Measurements from ENCODE around the gene E2F4.

E2F4 gene

DNA sequence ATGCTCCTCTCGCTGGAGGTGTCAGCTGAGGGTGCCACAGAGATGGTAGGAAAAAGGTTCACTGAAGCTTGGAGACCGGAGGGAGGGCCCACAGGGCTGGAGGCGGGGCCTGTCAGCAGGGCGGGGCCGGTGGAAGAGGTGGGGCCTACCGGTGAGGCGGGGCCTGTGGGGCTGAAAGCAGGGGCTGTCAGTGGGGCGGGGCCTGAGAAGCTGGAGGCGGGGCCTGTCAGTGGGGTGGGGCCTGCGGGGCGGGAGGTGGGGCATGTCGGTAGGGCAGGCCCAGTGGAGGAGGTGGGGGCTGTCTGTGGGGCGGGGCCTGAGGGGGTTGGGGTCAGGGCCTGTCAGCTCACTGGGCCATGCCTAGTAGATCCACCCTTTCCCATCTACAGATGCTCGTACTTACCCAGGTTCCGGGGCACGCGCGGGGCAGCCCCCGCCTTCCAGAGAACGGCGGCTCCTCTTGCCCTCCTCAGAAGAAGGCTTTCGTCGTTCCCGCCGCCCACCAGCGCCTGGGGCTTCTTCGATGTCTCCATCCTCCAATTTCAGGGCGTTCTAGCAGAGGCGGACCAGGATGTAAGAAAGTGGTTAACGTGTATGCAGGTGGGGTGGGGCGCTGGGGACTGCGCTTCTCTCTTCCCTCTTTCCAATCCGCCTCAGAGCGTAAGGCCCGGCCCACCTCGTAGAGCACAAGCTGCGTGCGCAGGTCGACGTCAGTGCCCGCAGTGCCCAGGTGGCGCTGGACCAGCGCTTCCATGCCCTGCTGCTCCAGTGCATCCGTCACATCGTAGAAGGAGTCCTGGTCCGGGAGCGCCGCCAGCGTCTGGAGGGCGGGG lies 44.8 kb downstream of the E2F4 start:
- peak; percentile 36 for DNase-seq
- Histone ChIP-seq H2AFZ (ENCODE audit: low read length) (no peak overlapping the region), H3K4me1 (ENCODE audit: low read length) (no peaks in the 10 kb centered on the region), H3K9ac (ENCODE audit: low read length) (no peak overlapping the region), H3K27ac (ENCODE audit: low read length) (no peak overlapping the region), H3K9me3 (replicated peaks; ENCODE audit: insufficient read depth, low read length) (no peaks in the 10 kb centered on the region), H3K4me3 (ENCODE audit: low read length) (no peak overlapping the region), H3K4me2 (ENCODE audit: low read depth, low read length) (no peak overlapping the region), H4K20me1 (ENCODE audit: insufficient read depth, low read length) (no peaks in the 10 kb centered on the region), H3K36me3 (replicated peaks; ENCODE audit: insufficient read depth, low read length) (peaks cover 4% of the 10 kb centered on the region; the same call in 1 of the 2 replicates), H3K9me2 (replicated peaks; ENCODE audit: insufficient read depth, low read length) (no peaks in the 10 kb centered on the region), H3K79me2 (ENCODE audit: low read length) (peaks cover 25% of the 10 kb centered on the region), H3K27me3 (replicated peaks; ENCODE audit: insufficient read depth, low read length) (no peaks in the 10 kb centered on the region), H3F3A (ENCODE audit: insufficient read depth, low read length) (no peaks in the 10 kb centered on the region; the same call in 1 of the 2 replicates)
- TF ChIP-seq EZH2 (optimal IDR thresholded peaks at IDR 0.05; ENCODE audit: low read depth, low read length) (no peak), EZH2phosphoT487 (IDR thresholded peaks at IDR 0.05; ENCODE audit: low read length) (no peak)
- TF ChIP-seq, protein P1, sequence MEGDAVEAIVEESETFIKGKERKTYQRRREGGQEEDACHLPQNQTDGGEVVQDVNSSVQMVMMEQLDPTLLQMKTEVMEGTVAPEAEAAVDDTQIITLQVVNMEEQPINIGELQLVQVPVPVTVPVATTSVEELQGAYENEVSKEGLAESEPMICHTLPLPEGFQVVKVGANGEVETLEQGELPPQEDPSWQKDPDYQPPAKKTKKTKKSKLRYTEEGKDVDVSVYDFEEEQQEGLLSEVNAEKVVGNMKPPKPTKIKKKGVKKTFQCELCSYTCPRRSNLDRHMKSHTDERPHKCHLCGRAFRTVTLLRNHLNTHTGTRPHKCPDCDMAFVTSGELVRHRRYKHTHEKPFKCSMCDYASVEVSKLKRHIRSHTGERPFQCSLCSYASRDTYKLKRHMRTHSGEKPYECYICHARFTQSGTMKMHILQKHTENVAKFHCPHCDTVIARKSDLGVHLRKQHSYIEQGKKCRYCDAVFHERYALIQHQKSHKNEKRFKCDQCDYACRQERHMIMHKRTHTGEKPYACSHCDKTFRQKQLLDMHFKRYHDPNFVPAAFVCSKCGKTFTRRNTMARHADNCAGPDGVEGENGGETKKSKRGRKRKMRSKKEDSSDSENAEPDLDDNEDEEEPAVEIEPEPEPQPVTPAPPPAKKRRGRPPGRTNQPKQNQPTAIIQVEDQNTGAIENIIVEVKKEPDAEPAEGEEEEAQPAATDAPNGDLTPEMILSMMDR (IDR thresholded peaks at IDR 0.05; ENCODE audit: low read length) = no peak

DNA sequence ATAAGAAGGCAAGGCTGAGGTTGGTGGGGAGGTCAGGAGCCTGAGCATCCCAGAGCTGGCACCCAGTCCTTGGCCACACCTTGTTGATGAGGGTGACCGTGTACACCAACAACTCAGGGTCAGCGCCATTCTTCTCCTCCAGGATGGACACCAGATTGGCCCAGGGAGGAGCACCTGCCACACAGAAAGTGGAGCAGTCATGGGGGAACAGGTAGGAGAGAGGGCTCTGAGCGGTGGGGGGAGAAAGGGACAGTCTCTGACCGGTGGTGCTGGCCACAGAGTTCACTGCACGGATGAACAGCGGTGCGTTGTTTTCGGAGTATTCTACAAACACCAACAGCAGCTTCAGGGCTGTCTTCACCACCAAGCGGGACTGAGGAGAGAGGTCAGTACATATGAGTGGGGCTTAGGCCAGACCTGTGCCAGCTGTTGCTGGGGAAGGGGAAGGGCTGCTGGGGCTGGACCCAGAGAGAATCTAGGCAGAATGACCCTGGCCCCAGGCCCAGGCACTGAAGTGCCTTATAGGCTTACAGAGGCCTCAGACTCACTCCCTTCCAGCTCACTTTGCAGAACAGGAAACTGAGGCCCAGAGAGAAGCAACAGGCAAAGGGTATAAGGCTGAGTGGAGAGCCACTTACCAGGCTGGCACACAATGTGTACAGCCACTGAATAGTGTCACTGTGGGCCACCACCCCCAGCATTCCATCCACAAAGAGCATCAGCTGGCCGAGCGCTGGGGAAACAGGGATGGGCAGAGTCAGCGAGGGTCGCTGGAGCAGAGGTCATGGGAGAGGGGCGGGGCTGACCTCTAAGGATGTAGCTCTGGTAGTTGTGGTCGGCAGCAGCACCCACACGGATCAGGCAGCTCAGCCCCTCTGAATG lies 45.7 kb downstream of the E2F4 start:
- Histone ChIP-seq H3K4me3 (ENCODE audit: low read length) (no peak overlapping the region), H3K9me2 (replicated peaks; ENCODE audit: insufficient read depth, low read length) (no peaks in the 10 kb centered on the region), H3K36me3 (replicated peaks; ENCODE audit: insufficient read depth, low read length) (peaks cover 4% of the 10 kb centered on the region; the same call in 1 of the 2 replicates), H3K79me2 (ENCODE audit: low read length) (peaks cover 33% of the 10 kb centered on the region), H4K20me1 (ENCODE audit: insufficient read depth, low read length) (no peaks in the 10 kb centered on the region), H3K4me1 (ENCODE audit: low read length) (no peaks in the 10 kb centered on the region; the same call in 1 of the 2 replicates), H3F3A (ENCODE audit: insufficient read depth, low read length) (no peaks in the 10 kb centered on the region; the same call in 1 of the 2 replicates), H3K9ac (ENCODE audit: low read length) (no peak overlapping the region), H3K27ac (ENCODE audit: low read length) (no peak overlapping the region), H3K9me3 (replicated peaks; ENCODE audit: insufficient read depth, low read length) (no peaks in the 10 kb centered on the region), H3K27me3 (replicated peaks; ENCODE audit: insufficient read depth, low read length) (no peaks in the 10 kb centered on the region), H3K4me2 (ENCODE audit: low read depth, low read length) (no peak overlapping the region), H2AFZ (ENCODE audit: low read length) (no peak overlapping the region)
- TF ChIP-seq EZH2phosphoT487 (IDR thresholded peaks at IDR 0.05; ENCODE audit: low read length) (no peak), EZH2 (optimal IDR thresholded peaks at IDR 0.05; ENCODE audit: low read depth, low read length) (no peak)
- DNase-seq = no peak

DNA sequence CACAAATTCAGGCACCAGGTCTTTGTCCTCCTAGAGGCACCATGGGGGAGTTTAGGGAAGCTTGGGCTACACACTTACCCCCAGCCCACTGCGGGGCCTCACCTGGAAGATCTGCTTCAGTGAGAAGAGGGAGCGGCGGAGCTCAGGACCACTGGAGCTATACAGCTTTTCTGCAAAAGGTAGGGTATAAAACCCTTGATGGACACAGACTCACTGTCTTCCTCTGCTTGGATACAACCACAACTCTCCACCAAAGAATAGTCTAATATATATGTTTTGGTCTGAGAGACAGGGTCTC lies 46.3 kb downstream of the E2F4 start:
- Histone ChIP-seq H3K4me3 (ENCODE audit: low read length) (no peak overlapping the region), H3K9me3 (replicated peaks; ENCODE audit: insufficient read depth, low read length) (no peaks in the 10 kb centered on the region), H2AFZ (ENCODE audit: low read length) (no peak overlapping the region), H3K27me3 (replicated peaks; ENCODE audit: insufficient read depth, low read length) (no peaks in the 10 kb centered on the region), H3K9ac (ENCODE audit: low read length) (no peak overlapping the region), H3F3A (ENCODE audit: insufficient read depth, low read length) (no peaks in the 10 kb centered on the region; the same call in 1 of the 2 replicates), H3K27ac (ENCODE audit: low read length) (no peak overlapping the region), H3K79me2 (ENCODE audit: low read length) (peaks cover 38% of the 10 kb centered on the region), H3K4me2 (ENCODE audit: low read depth, low read length) (no peak overlapping the region), H3K9me2 (replicated peaks; ENCODE audit: insufficient read depth, low read length) (no peaks in the 10 kb centered on the region), H3K4me1 (ENCODE audit: low read length) (peaks cover under 1% of the 10 kb centered on the region), H3K36me3 (replicated peaks; ENCODE audit: insufficient read depth, low read length) (peaks cover 4% of the 10 kb centered on the region; the same call in 1 of the 2 replicates), H4K20me1 (ENCODE audit: insufficient read depth, low read length) (no peaks in the 10 kb centered on the region)
- TF ChIP-seq, protein P1 (IDR thresholded peaks at IDR 0.05; ENCODE audit: low read length) = no peak
- TF ChIP-seq EZH2phosphoT487 (IDR thresholded peaks at IDR 0.05; ENCODE audit: low read length) (no peak), EZH2 (optimal IDR thresholded peaks at IDR 0.05; ENCODE audit: low read depth, low read length) (no peak)
- no peak for DNase-seq

All from MM.1S (cell line).